NCI-H748 (cell line): ENCODE results near the gene CNTN2.

Experiments used
- DNase-seq: peaks from one replicate; lab custom pipeline; 2025; ENCODE audit not compliant: unreplicated experiment; lab: John Stamatoyannopoulos, UW

CNTN2 gene

DNA sequence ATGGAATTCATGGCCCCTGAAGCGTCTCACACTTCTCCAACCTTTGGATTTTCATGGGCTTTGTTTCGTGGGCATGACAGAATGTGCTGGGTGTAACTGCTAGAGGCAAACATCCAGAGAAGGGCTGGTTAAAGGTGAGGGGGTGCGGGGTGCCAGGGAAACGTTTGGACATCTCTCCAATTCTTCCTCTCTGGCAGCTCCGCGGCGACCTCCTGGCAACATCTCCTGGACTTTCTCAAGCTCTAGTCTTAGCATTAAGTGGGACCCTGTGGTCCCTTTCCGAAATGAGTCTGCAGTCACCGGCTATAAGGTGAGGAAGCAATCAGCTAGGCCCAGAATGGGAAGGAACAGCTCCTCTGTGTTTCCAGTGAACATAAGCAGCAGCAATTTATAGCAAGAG lies 29.3 kb downstream of the CNTN2 start:
- no peak for DNase-seq

DNA sequence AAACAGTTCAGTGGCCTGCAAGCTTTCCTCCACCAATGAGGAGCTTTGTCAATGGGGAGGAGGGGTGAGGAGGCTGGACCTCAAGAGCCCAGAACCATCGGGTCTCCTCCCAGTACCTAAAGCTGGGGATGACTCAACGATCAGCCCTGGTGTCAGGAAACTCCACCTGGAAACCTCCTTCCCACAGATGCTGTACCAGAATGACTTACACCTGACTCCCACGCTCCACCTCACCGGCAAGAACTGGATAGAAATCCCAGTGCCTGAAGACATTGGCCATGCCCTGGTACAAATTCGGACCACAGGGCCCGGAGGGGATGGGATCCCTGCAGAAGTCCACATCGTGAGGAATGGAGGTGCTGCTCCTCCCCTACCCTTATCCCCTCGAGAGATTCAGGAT lies 29.9 kb downstream of the CNTN2 start:
- DNase-seq = no peak

DNA sequence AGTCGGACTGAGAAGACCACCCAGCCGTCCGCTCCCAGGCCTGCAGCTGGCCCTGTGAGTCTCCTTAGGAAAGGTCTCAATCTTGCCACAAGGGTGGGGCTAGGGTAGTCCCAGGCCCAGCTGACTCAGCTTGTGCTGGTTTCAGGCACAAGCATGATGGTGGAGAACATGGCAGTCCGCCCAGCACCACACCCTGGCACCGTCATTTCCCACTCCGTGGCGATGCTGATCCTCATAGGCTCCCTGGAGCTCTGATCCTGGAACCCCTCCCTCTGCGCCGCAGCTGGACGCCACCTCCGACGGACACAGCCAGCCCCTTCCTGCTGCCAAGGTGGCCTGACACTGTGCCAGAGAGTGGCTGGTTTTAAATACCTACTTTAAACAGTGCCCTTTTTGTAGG lies 30.5 kb downstream of the CNTN2 start:
- no peak for DNase-seq

DNA sequence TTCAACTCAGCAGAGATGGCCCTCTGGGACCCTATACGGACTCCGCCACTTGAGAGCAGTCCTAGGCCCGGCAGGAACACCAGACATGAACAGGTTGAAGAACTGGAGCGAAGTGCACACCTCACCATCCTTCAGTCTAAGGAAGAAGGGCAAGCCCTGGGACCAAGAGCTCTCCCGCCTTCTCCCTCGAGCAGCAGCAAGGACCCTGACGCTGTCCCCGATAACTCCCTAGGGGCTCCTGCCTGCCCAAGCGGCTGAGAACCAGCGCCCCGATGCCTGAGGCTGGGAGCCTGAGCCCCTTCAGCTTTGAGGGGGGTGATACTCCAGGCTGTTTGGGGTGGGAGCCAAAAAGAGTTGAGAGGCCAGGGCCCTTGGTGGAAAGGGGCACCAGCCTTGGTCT lies 31.1 kb downstream of the CNTN2 start:
- no peak for DNase-seq

DNA sequence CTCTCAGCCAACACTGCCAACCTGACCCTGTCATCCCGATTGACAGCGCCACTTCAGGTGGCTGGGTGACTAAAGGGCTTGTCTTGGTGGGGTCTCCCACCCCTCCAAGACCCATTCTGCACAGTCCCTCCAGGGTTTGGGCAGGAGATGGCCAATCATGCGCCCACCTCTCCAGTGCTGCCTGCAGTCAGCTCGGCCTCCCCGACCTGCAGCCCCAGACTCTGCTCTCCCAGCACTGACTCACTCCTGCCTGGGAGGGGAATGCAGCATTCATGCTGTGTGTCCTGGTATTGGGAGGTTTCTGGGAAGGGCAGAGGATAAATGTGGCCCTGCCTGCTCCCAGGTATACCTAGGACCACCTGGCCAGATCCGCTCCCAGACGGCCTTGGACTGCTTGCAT lies 31.5 kb downstream of the CNTN2 start:
- DNase-seq = no peak

DNA sequence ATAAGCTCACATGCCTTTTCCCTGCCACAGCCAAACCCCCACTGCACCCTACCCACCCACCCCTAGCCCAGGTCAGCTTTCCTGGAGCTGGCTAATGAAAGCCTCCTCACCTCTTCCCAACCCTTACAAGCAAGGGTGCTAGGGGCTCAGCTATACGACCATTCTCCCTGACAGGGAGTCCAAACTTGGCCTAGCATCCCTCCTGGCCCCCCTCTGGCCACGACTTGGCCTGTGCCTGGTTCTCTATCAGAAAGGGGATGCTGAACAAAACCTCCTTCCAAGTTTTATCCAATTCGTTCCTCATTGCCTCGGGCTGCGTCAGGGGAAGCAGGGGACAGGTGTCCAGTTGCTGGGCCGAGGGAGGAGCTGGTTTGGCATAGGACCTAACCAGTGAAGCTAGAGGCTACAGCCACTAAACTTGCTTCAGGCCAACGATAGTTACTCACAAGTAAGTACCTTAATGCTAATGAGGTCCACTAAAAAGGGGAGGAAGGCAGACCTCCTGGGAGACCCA lies 32.7 kb downstream of the CNTN2 start:
- DNase-seq = no peak

DNA sequence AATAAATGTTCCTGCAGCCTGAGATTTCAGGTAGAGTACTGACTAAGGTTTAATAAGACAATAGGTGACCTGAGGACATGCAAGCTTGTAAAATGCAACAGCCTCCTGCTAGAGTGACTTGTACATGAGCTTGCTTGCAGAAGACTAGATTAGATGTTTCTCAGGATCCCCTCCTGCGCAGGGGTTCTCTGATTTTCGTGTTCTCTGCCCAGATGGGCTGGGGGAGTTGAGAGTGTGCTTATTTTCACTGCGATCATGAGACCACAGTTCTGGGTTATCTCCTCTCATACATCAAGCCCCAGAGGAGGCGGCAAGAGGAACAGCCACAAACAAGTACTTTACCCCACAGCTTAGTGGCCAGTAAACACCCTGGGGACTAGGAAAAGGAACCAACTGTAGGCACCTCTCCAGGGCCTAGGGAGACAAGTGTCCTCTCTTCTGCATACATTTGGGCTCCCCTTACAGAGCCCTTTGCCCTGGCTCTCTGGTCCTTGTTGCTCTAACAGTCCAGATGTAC lies 33.3 kb downstream of the CNTN2 start:
- no peak for DNase-seq

DNA sequence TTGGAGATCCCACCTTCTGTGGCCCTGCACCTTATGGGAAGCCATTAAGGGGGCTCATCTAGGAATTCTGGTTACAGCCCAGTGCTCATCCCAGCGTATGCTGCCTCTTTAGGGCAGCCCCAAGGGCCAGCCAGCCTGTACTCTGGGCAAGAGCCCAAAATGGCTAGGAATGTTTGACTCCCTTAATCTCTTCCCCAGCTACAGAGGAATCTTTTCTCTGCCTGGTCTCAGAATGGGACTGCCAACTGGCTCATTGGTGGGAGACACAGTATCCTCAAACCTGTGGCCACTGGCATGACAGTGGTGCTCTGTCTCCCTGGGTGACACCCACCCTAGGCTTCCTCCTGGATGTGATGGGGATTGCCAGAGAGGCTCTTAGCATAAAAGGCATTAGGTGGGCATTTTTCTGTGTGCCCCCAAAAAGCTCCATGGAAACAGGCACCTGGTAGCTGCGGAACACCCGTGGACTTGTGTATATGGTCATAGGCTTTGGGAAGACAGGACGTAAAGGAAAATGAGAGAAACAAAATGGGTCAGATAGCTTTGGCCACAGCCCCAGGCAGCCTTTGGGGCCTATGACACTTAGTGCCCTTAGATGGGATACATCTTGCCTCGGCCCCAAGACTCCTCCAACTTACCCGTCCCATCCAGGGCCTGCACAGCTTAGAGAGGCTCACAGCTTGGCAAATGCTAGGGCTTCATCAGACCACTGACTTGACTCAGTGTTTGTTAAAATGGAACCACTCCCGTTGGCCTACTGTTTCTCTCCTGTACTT lies 34.3 kb downstream of the CNTN2 start:
- no peak for DNase-seq

DNA sequence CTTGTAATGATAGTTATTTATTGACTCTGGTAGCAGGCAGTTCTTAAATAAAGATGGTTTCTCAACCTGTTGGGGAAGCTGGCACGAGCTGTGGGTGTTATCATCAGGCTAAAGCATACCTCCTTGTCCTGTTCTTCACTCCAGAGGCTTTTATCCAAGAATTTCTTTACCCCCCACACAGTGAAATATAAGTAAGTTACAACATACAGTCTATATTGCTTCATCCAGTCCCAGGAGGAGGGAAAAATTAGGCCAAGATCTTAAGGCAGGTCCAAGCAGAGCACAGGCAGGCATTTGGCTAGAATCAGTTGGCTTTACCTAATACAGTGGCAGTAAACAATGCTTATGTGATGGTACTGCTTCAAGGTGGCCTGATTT lies 34.9 kb downstream of the CNTN2 start:
- no peak for DNase-seq

DNA sequence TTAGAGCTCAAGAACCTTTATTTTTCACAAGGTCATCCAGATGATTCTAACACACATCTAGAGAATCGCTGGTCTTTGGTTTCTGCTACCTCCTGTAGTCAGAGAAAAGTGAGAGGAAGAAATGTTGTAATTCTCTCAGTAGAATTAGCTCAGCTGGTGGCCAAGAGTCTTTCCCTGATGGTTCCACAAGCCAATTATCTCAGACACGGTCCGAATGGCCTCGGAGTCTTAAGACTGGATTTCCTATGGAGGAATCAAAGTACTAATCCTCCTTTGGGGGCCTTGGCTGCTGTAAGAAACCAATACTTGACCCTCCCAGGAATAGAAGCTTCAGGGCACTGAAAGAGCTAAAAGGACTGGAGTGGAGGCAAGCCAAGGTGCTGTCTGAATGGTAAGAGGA lies 39.4 kb downstream of the CNTN2 start:
- DNase-seq = no peak

DNA sequence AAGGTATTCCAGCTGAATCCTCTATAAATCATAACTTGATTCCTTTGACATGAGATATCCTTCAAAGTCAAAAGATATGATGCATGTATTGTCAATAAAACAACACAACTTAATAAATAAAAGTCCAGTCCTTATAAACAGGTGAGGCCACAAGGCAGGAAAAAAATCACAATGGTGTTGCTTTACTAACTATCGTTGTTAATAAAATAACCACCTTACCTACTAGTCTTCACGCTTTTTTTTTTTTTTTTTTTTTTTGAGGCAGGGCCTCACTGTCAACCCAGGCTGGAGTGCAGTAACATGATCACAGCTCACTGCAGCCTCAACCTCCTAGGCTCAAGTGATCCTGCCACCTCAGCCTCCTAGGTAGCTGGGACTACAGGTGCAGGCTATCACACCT lies 41.3 kb downstream of the CNTN2 start, which contains the start of gene TMEM81:
Gene TMEM81, minus strand, starts transcription at position 101 of the 400 bp plus-strand sequence. CDS start 140 bp downstream, outside the sequence.
- DNase-seq = no peak

DNA sequence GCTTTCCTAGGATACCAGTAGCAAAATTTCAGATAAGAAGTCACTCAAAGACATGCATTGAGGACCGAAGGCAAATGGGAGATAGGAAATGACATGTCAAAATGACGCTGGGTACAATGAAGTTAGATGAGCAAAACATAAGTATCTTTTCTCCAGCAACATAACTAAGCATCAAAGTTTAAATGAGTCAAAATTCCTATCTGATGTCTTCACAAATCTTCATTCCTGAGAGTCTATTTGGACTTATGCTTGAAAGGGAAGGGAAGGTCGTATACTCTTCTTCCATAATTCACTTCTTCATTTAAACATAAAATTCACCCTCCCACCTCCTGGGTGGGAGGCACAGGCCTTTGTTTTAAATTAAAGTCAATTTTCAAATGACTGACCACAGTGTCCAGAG lies 45.3 kb downstream of the CNTN2 start:
- no peak for DNase-seq

DNA sequence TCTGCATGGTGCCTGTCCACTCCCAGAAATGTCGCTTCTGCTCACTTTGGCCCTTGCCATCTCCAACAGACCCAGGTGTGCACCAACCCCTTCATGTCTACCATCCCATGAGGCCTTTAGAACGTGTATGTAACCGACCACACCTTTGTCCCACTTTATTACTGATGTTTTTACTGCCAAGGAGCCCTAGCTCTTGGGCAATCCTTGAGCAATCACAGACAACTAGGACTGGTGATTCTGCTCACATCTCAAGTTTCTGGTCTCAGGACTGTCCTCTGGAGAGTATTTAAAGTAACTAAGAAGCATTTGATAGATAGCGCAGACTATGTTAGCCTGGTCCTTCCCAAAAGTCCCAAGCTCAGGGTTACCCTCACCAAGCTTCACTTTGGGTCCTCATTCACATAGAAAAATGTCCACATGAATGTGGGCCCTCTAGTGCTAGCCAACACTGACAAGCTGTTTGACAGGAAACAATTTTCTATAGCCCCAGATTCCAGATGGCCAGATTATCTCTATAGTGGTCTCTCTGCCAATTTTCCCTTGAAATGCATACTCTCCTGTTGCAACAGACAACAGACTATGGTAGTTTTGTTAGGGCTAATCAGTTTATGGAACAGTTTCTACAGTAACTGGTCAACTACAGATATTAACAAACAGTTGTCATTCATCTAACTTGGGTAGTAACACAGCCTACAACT lies 48.2 kb downstream of the CNTN2 start:
- DNase-seq = no peak

DNA sequence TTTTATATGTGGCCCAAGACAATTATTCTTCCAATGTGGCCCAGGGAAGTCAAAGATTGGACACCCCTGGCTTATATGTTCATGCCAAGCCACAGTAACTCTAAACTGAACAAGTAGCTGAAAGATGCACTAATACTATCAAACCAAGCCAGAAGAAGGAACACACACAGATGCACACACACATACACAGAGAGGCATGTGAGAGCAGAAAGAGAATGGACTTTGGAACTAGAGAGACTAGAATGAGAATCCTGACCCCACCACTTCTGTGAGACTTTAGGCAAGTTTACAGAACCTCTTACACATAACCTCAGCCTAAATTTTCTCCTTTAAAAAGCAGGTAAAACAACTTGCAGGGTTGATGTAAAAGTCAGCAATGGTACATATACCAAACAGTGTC lies 52.4 kb downstream of the CNTN2 start:
- no peak for DNase-seq

DNA sequence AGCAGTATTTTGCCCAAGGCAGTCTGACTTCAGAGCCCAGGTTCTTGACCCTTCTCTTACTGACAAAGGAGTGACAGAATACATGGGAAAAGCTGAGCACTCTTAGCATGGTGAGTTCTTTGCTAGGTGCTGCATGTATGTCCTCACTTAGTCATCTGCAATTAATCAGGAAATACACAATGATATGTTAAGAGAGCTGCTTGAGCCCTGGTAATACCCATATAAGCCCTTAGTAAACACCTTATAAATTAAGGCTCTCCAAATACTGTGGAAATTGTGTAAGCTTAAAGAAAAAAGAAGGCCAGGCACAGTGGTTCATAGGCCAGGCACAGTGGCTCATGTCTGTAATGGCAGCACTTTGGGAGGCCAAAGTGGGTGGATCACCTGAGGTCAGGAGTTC lies 55.2 kb downstream of the CNTN2 start:
- DNase-seq = no peak

DNA sequence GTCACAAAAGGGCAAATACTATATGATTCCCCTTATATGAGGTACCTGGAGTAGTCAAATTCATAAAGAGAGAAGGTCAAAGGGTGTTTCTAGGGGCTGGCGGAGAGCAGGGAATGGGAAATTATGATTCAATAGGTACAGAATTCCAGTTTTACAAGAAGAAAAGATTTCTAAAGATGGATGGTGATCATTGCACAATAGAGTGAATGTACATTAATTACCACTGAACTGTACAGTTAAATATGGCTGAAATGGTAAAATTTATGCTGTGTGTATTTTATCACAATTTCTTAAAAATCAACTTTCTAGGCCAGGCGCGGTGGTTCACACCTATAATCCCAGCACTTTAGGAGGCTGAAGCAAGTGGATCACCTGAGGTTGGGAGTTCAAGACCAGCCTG lies 59.4 kb downstream of the CNTN2 start:
- no peak for DNase-seq

DNA sequence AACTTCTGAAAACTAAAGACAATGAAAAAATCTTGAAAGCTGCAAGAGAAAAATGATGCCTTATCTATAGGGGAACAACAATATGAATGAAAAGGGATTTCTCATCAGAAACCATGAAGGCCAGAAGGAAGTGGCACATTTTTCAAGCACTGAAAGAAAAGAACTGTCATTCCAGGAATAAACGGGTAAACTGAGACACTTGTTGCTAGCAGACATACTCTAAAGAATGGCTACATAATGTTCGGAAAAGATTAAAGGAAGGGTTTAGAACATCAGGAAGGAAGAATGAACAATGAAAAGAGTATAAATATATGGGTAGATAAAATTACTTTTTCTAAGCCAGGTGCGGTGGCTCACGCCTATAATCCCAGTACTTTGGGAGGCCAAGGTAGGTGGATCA lies 64.3 kb downstream of the CNTN2 start:
- DNase-seq = no peak

DNA sequence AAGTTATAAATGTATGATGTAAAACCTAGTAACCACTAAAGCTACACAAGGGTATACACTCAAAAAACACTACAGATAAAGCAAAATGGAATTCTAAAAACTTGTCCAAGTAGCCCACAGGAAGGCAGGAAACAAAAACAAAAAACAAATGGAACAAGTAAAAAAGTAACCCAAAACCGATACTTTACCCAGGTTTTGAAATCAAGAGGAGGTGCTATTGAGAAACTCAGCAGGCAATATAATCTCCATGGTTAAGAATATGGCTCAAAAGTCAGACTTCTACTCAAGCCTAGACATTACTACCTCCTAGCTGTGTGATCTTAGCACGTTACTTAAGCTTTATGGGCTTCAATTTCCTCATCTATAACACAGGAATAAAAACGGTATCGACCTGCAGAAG lies 65.5 kb downstream of the CNTN2 start:
- DNase-seq = no peak

DNA sequence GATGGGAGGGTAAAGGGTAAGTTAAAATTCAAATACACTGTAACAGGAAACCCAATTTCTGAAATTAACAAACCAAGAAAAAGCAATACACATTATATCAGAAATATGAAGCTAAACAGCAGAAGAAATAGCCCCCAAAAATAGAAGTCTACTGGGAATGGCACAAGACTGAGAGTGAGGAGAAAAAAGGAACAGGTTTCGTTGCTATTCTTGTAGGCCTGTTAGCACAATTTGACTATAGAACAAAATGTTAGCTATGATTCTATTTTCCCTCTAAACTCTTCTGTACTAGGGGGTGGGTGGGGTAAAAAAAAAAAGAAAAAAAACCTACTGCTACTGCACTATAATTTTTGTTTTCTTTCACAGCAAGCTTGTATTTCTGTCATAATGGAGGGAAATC lies 66.3 kb downstream of the CNTN2 start:
- no peak for DNase-seq

DNA sequence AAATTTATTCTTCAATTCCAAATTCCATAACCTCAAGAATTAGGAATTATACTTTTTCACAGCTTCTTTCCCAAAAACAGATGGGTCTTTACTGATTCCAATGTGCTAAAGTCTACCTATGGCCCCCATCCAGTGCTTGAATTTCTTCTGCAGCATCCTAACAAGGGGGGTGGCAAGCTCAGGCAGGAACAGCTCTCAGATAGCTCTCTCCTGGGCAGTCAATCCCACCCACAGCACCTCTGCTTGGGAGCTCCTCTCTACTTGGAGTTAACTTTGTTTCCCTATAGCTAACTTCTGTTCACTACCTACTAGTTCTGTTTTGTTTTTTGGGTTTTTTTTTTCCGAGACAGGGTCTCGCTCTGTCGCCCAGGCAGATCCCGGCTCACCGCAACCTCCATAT lies 66.7 kb downstream of the CNTN2 start:
- DNase-seq = no peak

DNA sequence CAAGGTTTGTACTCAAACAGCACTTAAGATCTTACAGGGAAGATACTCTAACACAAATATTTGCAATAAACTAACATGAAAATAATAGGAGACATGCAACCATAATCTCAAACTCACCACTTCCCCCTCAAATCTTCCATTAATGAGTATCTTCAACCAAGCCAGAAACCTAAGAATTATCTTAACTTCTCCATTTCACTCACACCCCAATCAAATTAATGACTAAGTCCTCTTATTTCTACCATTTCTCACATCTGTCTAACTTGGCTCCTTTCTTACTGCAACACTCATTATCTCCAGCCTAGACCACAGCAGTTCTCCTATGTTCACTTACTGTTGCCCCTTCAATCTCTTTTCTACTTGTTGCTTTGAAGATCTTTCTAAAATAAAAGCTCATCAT lies 68.3 kb downstream of the CNTN2 start:
- DNase-seq = no peak

DNA sequence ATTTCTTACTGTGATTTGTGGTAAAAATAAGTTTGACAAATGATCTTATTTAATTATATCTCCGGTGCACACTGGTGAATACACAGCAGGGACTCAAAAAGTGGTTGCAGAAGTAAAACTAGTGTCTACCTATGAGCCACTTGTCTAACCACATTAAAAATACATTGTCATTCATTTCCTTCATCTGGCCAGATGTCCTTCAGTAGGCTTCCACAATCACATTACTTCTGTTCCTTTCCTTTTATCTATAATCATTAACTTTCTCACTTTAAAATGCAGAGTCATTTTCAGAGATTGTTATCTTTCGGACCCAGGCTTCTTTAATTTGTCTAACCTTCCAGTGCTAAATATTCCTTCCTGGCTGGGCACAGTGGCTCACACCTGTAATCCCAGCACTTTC lies 75.7 kb downstream of the CNTN2 start:
- DNase-seq = no peak
